Measurements from ENCODE around the gene CNTN1. TPM values are rescaled to one million over a fixed set of nuclear protein-coding genes. Genes with fewer than 3 reads are reported as not detected.

Gene CNTN1
- total and polyA plus RNA-seq, 10 of the 15 experiments (the other 5 are each of a cell fraction or from before 2014, with no cell fraction given): 0.06 to 0.14 TPM; not detected in 8

DNA sequence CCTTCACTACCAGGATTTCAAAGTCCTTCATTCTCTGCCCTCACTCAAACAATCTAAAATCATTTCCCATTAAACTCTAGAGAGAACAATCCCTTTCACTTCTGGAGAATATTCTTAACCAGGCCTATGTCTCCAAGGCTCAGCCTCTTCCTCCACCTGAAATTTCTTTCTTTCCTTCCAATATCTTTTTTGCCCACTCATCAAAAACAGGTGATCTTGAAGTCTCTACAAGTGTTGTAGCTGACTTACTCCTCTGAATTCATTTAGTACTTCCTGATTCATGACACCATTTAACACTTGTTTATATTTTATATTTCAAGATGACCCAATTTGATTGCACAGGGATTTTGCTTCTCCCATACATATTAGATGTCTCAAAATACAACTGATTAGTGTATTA, 429.1 kb downstream of the CNTN1 start:
- Histone ChIP-seq H3K9me3 (replicated peaks; ENCODE audit: control insufficient read depth, insufficient read depth, low read length) (no peaks in the 10 kb centered on the region), H4K20me1 (ENCODE audit: control insufficient read depth, insufficient read depth) (no peaks in the 10 kb centered on the region), H3K79me2 (ENCODE audit: control insufficient read depth, insufficient read depth, low read length) (no peaks in the 10 kb centered on the region), H3K27me3 (replicated peaks in 1 of 2; ENCODE audit: control insufficient read depth in 2 of 2, insufficient read depth in 2 of 2, low read length in 1 of 2) (no peaks in the 10 kb centered on the region), H3K36me3 (ENCODE audit: control insufficient read depth in 2 of 2, insufficient read depth in 2 of 2, low read length in 1 of 2) (no peaks in the 10 kb centered on the region), H2AFZ (ENCODE audit: control insufficient read depth, low read depth, low read length) (no peak overlapping the region), H3K27ac (ENCODE audit: control insufficient read depth, insufficient read depth) (no peak overlapping the region), H3K9ac (ENCODE audit: control insufficient read depth, insufficient read depth, low read length) (no peak overlapping the region), H3K4me3 (no peak overlapping the region), H3K4me1 (ENCODE audit: control insufficient read depth, insufficient read depth, low read length) (no peaks in the 10 kb centered on the region), H3K4me2 (ENCODE audit: control insufficient read depth, insufficient read depth) (no peak overlapping the region)
- no TSS peak for BruUV-seq (replicated peaks)
- DNase-seq (ENCODE audit: low read depth, low spot score): no peak
- ChIA-PET CTCF (no interaction called here), RAD21 (ENCODE audit: unreplicated experiment) (no interaction called here), SMC1A (ENCODE audit: uncharacterized antibody, unreplicated experiment) (no interaction called here), POLR2A (no interaction called here)
- in situ Hi-C loops (cut with MboI): no loop called here
- intact Hi-C loops (cut with micrococcal nuclease; ENCODE audit: unreplicated experiment): no loop called here
- TF ChIP-seq, protein P1, sequence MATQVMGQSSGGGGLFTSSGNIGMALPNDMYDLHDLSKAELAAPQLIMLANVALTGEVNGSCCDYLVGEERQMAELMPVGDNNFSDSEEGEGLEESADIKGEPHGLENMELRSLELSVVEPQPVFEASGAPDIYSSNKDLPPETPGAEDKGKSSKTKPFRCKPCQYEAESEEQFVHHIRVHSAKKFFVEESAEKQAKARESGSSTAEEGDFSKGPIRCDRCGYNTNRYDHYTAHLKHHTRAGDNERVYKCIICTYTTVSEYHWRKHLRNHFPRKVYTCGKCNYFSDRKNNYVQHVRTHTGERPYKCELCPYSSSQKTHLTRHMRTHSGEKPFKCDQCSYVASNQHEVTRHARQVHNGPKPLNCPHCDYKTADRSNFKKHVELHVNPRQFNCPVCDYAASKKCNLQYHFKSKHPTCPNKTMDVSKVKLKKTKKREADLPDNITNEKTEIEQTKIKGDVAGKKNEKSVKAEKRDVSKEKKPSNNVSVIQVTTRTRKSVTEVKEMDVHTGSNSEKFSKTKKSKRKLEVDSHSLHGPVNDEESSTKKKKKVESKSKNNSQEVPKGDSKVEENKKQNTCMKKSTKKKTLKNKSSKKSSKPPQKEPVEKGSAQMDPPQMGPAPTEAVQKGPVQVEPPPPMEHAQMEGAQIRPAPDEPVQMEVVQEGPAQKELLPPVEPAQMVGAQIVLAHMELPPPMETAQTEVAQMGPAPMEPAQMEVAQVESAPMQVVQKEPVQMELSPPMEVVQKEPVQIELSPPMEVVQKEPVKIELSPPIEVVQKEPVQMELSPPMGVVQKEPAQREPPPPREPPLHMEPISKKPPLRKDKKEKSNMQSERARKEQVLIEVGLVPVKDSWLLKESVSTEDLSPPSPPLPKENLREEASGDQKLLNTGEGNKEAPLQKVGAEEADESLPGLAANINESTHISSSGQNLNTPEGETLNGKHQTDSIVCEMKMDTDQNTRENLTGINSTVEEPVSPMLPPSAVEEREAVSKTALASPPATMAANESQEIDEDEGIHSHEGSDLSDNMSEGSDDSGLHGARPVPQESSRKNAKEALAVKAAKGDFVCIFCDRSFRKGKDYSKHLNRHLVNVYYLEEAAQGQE (IDR thresholded peaks at IDR 0.05; ENCODE audit: low read depth, low read length): no peak
- TF ChIP-seq BMI1 (IDR thresholded peaks at IDR 0.05; ENCODE audit: borderline replicate concordance) (no peak), NFXL1 (IDR thresholded peaks at IDR 0.05; ENCODE audit: borderline replicate concordance) (no peak), EP300 (IDR thresholded peaks at IDR 0.05; ENCODE audit: borderline replicate concordance in 1 of 2, control insufficient read depth in 1 of 2, low read depth in 2 of 2, low read length in 2 of 2) (no peak), LARP7 (IDR thresholded peaks at IDR 0.05) (no peak), NR2C1 (IDR thresholded peaks at IDR 0.05) (no peak), RCOR1 (conservative IDR thresholded peaks at IDR 0.05; ENCODE audit: low read depth, low read length) (no peak), RFX5 (IDR thresholded peaks at IDR 0.05; ENCODE audit: low read depth, low read length) (no peak)
- TF ChIP-seq, protein P2, sequence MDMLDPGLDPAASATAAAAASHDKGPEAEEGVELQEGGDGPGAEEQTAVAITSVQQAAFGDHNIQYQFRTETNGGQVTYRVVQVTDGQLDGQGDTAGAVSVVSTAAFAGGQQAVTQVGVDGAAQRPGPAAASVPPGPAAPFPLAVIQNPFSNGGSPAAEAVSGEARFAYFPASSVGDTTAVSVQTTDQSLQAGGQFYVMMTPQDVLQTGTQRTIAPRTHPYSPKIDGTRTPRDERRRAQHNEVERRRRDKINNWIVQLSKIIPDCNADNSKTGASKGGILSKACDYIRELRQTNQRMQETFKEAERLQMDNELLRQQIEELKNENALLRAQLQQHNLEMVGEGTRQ (IDR thresholded peaks at IDR 0.05; ENCODE audit: borderline replicate concordance, low read depth, low read length): no peak
- TF ChIP-seq, protein P3, sequence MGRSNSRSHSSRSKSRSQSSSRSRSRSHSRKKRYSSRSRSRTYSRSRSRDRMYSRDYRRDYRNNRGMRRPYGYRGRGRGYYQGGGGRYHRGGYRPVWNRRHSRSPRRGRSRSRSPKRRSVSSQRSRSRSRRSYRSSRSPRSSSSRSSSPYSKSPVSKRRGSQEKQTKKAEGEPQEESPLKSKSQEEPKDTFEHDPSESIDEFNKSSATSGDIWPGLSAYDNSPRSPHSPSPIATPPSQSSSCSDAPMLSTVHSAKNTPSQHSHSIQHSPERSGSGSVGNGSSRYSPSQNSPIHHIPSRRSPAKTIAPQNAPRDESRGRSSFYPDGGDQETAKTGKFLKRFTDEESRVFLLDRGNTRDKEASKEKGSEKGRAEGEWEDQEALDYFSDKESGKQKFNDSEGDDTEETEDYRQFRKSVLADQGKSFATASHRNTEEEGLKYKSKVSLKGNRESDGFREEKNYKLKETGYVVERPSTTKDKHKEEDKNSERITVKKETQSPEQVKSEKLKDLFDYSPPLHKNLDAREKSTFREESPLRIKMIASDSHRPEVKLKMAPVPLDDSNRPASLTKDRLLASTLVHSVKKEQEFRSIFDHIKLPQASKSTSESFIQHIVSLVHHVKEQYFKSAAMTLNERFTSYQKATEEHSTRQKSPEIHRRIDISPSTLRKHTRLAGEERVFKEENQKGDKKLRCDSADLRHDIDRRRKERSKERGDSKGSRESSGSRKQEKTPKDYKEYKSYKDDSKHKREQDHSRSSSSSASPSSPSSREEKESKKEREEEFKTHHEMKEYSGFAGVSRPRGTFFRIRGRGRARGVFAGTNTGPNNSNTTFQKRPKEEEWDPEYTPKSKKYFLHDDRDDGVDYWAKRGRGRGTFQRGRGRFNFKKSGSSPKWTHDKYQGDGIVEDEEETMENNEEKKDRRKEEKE (IDR thresholded peaks at IDR 0.05): no peak
- FAIRE-seq: no peak
- no peak for ATAC-seq
